ENCODE measurements around the gene VPS13D.

The VPS13D gene

GRCh38 chr1:12246584-12246983 is 16.8 kb downstream of the VPS13D start:
- Histone ChIP-seq H3K9ac (no peak overlapping the region), H4K20me1 (ENCODE audit: insufficient read depth) (no peaks in the 10 kb centered on the region), H3K4me1 (ENCODE audit: low read depth, poor library complexity, severe bottlenecking) (no peaks in the 10 kb centered on the region), H3K79me2 (ENCODE audit: insufficient read depth, low read depth) (no peaks in the 10 kb centered on the region), H3K4me3 (IDR thresholded peaks at IDR 0.05; ENCODE audit: insufficient read depth, low read depth, low read length) (no peak overlapping the region), H3K27me3 (ENCODE audit: insufficient read depth, low read depth) (no peaks in the 10 kb centered on the region), H2AFZ (ENCODE audit: low read depth) (no peak overlapping the region), H3K27ac (no peak overlapping the region), H3K36me3 (ENCODE audit: insufficient read depth) (no peaks in the 10 kb centered on the region), H3K4me2 (no peak overlapping the region)
- TF ChIP-seq CTCF (conservative IDR thresholded peaks at IDR 0.05; ENCODE audit: low read depth, low read length): no peak

- H3K79me2 ChIP-seq (ENCODE audit: insufficient read depth, low read depth): no peaks in the 10 kb centered on the region
- no peaks in the 10 kb centered on the region for H4K20me1 ChIP-seq (ENCODE audit: insufficient read depth)
- H3K27me3 ChIP-seq (ENCODE audit: insufficient read depth, low read depth): no peaks in the 10 kb centered on the region
- H2AFZ ChIP-seq (ENCODE audit: low read depth): no peak overlapping the region
- H3K4me1 ChIP-seq (ENCODE audit: low read depth, poor library complexity, severe bottlenecking): no peaks in the 10 kb centered on the region
- no peak overlapping the region for H3K9ac ChIP-seq
- H3K4me2 ChIP-seq: no peak overlapping the region
- H3K27ac ChIP-seq: no peak overlapping the region
- TF ChIP-seq CTCF (conservative IDR thresholded peaks at IDR 0.05; ENCODE audit: low read depth, low read length): no peak
- H3K4me3 ChIP-seq (IDR thresholded peaks at IDR 0.05; ENCODE audit: insufficient read depth, low read depth, low read length): no peak overlapping the region
- H3K36me3 ChIP-seq (ENCODE audit: insufficient read depth): no peaks in the 10 kb centered on the region
Observed at GRCh38 chr1:12249181-12249580, 19.4 kb downstream of the VPS13D start.

- no peaks in the 10 kb centered on the region for H3K79me2 ChIP-seq (ENCODE audit: insufficient read depth, low read depth)
- H3K27me3 ChIP-seq (ENCODE audit: insufficient read depth, low read depth): no peaks in the 10 kb centered on the region
- H3K4me1 ChIP-seq (ENCODE audit: low read depth, poor library complexity, severe bottlenecking): no peaks in the 10 kb centered on the region
- H3K9ac ChIP-seq: no peak overlapping the region
- H4K20me1 ChIP-seq (ENCODE audit: insufficient read depth): no peaks in the 10 kb centered on the region
- no peak overlapping the region for H3K27ac ChIP-seq
- H3K4me3 ChIP-seq (IDR thresholded peaks at IDR 0.05; ENCODE audit: insufficient read depth, low read depth, low read length): no peak overlapping the region
- no peak for TF ChIP-seq CTCF (conservative IDR thresholded peaks at IDR 0.05; ENCODE audit: low read depth, low read length)
- H2AFZ ChIP-seq (ENCODE audit: low read depth): no peak overlapping the region
- no peak overlapping the region for H3K4me2 ChIP-seq
- H3K36me3 ChIP-seq (ENCODE audit: insufficient read depth): no peaks in the 10 kb centered on the region
Observed at GRCh38 chr1:12249748-12250147, 19.9 kb downstream of the VPS13D start.

GRCh38 chr1:12251442-12251841 is 21.6 kb downstream of the VPS13D start:
- Histone ChIP-seq H2AFZ (ENCODE audit: low read depth) (no peak overlapping the region), H3K4me3 (IDR thresholded peaks at IDR 0.05; ENCODE audit: insufficient read depth, low read depth, low read length) (no peak overlapping the region), H4K20me1 (ENCODE audit: insufficient read depth) (no peaks in the 10 kb centered on the region), H3K79me2 (ENCODE audit: insufficient read depth, low read depth) (no peaks in the 10 kb centered on the region), H3K36me3 (ENCODE audit: insufficient read depth) (no peaks in the 10 kb centered on the region), H3K27me3 (ENCODE audit: insufficient read depth, low read depth) (no peaks in the 10 kb centered on the region), H3K27ac (no peak overlapping the region), H3K4me1 (ENCODE audit: low read depth, poor library complexity, severe bottlenecking) (no peaks in the 10 kb centered on the region), H3K9ac (no peak overlapping the region), H3K4me2 (no peak overlapping the region)
- no peak for TF ChIP-seq CTCF (conservative IDR thresholded peaks at IDR 0.05; ENCODE audit: low read depth, low read length)

- no peak for TF ChIP-seq CTCF (conservative IDR thresholded peaks at IDR 0.05; ENCODE audit: low read depth, low read length)
- Histone ChIP-seq H3K36me3 (ENCODE audit: insufficient read depth) (no peaks in the 10 kb centered on the region), H4K20me1 (ENCODE audit: insufficient read depth) (no peaks in the 10 kb centered on the region)
Observed at GRCh38 chr1:12255913-12256312, 26.1 kb downstream of the VPS13D start.

More at GRCh38 chr1:12255913-12256312, 26.1 kb downstream of the VPS13D start:
- Histone ChIP-seq H2AFZ (ENCODE audit: low read depth) (no peak overlapping the region), H3K4me2 (no peak overlapping the region), H3K4me3 (IDR thresholded peaks at IDR 0.05; ENCODE audit: insufficient read depth, low read depth, low read length) (no peak overlapping the region), H3K4me1 (ENCODE audit: low read depth, poor library complexity, severe bottlenecking) (no peaks in the 10 kb centered on the region), H3K27ac (no peak overlapping the region), H3K9ac (no peak overlapping the region), H3K79me2 (ENCODE audit: insufficient read depth, low read depth) (no peaks in the 10 kb centered on the region), H3K27me3 (ENCODE audit: insufficient read depth, low read depth) (no peaks in the 10 kb centered on the region)
